GM19463 (cell line): ENCODE results near the gene CARD9.

Source experiments
- ATAC-seq: cut with Tn5 transposase; IDR thresholded peaks from one replicate; pipeline ENCODE4 v1.9.1; 2021; ENCODE audit warnings: mild to moderate bottlenecking, moderate library complexity; ENCODE audit not compliant: unreplicated experiment

CARD9 gene

DNA sequence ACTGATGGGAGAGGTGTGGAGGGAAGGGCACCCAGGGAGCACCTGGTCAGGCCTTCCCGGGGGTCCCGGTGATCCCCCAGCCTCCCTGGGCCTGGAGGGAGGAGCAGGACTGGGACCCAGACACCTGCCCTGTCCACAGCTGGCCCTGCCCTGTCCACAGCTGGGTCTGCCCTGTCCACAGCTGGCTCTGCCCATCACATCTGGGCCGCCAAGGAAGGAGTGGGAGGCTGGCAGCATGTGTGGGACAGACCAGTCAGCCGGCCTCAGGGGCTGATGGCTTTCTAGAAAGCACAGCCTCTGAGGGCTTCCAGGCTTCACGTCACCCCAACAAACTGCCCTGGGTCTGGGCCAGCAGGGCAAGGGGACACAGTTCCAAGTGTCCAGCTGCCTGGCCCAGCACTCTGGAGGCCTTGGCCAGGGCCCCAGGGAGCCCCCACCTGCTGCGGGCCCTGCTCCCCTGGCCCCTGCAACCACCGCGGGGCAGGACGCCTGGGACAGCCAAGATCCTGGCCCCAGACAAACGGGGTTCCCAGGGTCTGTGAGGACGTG, 22.1 kb downstream of the CARD9 start:
- ATAC-seq: no peak

DNA sequence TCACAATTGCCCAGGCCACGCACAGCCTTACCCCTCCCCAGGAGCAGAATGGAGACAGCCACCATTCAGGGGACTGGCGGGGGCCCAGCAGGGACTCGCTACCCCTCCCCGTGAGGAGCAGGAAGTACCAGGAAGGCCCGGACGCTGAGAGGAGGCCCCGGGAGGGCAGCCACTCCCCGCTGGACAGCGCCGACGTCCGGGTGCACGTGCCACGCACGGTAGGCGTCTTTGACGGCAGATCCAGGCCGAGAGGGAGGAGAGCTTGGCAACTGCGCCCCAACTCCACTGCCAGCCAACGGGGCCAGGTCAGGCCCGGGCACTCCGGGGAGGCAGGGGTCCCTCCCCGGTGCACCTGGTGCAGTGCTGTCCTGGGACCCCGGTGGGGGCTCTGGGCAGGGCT, 23.9 kb downstream of the CARD9 start:
- ATAC-seq: no peak

DNA sequence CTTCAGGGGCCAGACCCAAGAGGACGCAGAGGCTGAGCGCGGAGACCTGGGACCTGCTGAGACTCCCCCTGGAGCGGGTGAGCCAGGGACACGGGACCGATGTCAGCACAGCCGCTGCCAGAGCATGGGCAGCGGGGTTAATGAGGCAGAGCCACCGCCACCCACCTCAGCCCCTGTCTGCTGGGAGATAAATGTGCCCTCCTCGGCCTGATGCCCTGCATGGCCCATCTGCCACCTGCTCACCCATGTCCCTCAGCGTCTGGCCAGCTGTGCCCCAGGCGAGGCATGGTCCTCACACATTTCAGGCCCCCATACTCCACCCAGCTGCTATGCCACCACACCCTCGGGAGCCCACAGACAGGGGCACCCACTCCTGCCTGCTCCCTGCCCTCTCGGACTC, 24.8 kb downstream of the CARD9 start:
- ATAC-seq: no peak

DNA sequence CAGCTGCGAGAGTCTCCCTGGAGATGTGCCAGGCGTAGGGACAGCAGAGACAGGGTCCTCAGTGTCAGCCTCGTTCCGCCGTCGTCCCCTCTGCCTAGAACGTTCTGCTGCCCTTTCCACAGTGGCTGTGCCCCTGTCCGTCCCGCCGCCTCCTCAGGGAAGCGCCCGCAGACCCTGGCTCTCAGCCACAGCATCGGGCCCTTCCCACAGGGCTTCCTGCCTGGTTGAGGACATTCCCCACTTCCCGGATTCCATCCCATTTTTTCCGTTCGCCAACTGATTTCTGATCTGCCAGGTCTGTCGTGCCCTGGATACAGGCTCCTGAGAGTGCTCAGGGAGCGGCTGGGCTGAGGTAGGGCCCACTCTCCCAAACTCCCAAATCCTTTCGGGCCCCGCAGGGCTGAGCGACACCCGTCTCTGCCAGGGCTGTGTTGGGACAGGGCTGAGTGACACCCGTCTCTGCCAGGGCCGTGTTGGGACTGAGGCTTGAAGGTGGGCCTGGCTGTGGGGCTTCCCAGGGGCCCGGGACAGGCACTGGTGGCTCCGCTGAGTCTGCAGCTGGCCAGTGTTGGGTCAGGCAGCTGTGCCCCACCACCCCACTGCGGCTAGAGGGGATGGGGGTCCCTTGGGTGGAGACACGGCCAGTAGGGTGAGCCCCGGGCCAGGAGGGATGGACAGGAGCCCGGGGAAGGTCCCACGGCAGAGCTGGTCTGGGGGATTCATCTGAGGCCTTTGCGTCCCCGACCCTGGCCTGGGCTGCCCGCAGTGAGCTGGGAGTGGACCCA, 25.8 kb downstream of the CARD9 start:
- no peak for ATAC-seq

DNA sequence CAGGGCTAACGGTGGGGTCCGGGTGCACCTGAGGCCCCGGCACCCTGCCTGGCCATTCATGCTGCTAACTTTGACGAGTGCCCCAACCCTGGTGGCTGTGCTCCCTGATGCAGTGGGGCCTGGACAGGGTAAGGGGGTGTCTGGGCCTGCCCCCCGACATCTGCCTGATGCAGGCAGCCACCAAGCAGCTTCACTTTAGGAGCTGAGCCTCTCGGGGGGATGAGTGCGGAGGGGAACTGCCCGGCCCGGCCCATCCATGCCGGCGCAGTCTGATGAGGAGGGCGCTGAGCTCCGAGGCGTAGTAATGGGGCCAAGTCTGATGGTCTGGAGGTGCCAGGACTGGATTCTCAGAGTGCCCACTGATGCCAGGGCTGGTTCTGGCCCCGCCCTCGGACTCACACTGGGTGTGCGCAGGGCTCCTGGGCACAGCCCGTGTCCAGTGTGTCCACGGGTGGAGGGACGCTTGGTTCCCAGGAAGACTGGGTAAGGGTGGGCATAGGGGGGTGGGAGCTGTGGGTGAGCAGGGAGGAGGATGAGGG, 26.5 kb downstream of the CARD9 start:
- no peak for ATAC-seq

DNA sequence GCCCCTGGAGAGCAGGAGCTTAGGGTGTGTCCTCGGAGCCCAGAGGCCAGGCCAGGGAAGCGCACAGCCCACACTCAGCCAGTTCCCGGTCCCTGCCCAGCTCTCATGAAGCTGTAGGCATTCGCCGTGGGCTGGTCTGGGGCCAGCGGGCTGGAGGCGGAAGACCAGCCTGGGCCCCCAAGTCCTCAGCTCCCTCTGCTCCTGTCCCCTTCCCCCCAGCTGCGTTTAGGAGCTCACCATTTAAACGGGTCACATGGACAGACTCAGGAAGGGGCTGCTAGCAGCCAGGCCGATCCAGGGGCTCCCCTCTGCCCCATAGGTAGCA, 27.4 kb downstream of the CARD9 start:
- no peak for ATAC-seq

DNA sequence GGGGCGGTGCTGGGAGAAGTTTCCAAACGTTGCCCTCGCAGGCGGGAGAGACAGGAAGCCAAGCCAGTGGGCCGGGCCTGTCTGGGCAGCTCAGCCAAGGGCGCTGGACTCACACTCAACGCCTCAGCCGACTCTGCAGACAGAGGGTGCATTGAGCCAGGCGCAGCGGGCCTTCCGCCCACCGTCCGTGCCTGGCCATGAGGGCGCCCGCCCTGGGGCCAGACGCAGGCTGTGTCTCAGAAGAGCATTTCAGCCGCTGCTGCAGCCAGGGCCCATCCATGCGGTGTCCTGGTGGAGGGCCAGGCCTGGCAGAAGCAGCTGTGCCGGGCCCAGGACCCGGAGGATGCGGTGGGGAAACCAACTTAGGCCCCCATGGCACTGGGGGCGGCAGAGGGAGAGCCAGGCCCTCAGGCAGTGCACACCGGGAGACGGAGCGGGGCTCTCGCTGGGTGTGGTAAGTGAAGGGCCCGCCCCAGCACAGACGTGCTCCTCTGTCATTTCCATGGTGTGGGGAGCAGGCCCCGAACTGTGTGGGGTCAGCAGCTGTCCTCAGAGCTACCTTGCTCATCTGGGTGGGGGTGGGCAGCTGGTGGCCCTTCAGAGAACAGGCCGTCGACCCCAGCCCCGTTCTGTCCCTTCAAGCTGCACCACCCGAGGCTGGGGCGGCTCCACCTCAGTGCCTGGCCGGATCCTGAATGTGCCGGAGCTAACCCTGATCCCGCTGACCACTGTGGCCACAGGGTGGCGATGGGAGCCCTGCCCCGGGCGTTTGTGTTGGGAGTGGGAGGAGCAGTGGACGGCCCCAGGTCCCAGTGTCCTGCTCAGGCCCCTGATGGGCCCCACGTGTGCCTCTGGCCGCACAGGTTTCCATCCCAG, 27.9 kb downstream of the CARD9 start:
- no peak for ATAC-seq

DNA sequence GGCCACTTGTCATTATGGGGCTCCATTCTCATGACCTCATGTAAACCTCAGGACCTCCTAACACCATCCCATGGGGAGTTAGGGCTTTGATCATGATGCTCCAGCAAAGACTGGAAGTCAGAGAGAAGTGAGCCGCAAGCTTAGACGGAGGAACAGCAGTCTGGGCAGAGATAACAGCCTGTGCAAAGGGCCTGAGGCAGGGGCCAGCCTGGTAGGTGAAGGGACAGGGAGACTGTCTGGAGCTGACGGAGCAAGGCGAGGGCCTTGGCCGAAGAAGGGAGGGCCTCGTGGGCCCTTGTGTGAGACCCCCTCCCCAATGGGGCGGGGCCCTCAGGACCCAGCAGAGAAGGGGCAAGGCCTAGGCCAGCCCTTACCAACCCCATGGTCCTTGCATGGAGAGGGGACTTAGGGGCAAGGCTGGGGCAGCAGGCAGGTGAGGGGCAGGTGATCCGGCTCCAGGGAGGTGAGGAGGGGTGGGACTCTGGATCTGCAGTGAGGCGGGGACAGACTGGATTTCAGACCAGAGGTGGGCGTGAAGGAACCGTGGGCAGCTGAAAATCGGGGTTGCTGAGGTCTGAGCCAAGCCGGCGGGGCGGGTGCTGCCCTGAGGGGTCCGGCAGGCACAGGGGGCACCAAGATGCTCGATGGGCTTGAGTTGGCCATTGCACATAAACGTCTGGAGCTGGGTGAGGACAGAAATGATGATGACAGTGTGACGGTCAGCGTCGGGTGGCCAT, 28.8 kb downstream of the CARD9 start:
- no peak for ATAC-seq

DNA sequence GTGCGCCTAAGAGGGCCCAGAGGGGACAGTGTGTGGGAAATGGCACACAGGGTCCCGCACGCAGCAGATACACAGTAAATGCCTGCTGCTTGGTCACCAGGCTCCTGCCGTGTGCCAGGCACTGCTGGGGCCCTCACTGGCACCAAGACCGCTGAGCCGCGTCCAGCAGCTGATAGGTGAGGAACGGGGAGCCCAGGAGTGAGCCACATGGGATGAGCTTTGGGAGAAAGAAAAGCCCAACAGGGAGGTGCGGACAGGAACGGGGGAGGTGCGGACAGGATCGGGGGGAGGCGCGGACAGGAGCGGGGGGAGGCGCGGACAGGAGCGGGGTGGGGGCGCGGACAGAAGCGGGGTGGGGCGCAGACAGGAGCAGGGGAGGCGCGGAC, 29.6 kb downstream of the CARD9 start:
- ATAC-seq: no peak

DNA sequence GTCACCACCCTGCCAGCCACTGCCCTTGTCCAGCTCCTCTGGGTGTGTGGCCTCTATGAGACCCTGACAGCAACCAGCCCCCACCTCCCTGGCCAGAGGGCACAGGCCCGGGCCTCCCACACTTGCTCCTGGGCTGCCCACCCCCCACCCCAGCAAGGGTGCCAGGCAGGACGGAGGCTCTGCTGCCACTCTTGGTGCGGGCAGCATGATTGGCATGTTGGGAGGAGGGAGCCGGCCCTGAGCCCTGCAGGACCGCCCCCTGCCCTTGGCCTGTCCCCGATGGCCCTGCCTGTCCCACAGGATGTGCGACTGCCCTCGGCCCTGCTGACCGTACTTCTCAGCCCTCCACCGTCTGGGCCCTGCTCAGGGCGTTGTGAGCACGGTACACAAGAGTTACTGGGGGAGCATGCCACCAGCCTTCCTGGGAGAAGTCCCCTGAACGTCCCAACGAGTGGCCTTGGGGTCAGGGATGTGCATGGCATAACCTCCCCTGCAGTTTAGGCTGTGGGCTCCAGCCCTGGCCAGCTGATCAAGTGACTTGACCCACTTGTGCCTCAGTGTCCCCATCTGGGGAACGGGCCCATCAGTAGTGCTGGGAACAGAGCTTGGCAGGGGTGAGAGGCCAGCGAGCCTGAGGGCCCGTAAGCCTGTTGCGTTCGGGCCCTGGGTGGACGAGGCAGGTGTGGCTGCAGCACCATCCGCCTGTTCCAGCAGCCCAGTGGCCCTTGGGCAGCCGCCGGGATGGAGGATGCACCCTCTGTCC, 30.2 kb downstream of the CARD9 start:
- ATAC-seq: no peak

DNA sequence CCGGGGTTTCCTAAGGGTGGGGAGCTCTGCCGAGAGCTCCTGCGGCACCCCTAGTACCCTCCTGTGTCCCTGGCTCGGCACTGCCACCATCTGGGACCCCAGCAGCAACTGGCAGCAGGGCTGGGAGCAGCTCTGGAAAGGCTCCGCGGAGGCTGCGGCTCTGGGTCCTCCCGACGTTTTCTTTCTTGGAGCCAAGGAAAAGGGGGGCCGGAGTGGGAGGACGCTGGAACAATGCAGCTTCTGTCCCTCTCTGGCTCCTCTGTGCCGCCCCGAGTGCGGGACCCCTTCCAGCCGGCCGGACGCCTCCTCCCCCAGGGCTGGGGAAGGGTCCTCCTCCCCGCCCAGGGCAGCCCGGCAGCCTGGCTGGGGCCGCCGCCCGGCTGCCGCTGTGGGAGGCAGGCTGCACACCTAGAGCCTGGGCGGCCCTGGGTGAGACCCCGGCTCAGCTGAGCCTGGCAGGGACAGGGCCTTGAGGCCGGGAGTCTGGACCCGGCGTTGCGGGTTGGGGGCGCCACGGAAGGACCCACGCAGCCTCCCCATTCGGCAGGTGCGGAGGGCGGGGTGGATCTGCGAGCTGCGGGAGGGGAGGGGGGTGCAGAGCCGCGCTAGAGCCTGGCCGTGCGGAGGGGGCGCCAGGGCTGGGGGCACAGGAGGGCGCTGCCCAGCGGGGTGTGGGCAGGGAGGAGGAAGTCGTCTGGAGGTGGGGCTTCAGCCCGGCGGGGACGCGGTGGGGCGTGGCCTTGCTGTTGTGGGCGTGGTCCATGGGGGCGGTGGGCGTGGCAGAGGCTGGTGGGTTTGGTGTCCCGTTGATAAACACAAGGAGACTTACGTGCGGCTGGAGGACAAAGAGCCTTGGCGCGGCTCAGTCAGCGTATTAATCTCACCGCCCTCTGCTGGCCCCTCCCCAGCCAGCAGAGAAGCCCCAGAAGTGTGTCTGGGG, 31.0 kb downstream of the CARD9 start:
- ATAC-seq: no peak

DNA sequence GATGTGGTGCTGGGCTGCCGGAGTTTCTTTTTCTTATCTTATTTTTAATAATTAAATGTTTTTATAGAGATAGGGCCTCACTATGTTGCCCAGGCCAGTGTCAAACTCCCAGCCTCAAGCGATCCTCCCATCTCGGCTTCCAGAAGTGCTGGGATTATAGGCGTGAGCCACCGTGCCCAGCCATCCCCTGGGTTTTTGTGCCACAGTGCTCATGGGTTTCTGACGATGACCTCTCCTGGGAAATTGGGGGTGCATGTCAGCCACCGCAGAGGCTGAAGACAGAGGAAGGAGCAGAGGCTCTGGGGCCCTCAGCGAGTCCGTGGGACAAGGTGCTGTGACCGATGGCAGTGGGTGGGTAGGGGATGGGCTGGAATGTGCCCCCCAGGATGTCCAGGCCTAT, 31.7 kb downstream of the CARD9 start:
- no peak for ATAC-seq

DNA sequence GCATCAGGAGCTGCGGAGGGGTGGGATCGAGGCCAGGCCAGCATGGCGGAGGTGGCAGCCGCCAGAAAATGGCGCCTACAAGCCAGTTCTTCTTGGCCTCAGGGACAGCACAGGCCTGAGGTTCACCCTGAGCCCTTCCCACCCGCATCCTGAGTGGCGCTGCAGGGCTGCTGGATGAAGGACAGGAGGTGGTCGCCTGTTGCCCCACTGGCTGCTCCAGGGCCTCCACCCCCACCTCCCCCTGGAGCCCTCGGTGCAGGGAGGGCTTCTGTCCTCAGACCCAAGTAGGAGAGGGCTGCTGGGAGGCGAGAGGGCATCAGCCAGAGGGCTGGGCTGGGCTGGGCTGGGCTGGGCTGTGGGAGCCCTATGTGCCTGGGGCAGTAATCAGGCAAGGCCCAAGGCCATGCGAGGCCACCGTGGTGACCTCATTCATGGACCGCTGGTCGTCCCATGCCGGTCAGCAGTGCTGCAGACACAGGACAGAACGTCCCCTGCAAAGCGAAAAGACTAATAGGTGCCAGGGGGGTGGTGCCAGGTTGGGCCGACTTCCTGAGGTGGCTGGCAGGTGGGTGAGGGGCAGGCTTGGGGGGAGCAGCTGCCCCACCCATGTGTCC, 32.3 kb downstream of the CARD9 start:
- ATAC-seq: no peak

DNA sequence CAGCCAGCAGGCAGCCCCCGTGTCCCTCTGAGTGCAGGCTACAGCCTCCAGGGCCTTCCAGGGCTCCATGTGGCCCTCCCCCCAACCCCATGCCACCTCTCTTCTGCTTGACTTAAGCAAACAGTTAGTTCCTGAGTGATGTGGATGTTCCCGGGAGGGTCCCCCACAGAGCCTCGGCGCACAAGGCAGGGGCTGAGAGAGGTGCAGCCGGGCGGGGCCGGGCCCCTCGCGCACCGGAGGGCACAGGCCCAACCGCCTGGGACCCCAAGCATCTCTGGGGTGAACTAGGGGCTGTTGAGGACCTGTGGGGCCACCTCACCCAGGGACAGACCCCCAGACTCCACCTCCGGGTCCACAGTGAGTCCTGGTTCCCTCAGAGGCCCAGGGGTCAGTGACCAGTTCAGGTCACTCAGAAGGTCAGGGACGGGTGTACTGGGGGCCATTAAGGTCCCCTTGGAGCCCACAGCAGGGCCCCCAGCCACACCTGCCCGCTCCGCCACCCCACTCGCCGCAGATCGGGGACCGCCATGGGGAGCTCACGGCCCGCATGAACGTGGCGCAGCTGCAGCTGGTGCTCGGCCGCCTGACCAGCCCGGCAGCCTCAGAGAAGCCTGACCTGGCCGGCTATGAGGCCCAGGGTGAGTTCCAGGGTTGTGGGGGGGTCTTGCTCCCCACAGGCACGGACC, 33.0 kb downstream of the CARD9 start:
- ATAC-seq: no peak

DNA sequence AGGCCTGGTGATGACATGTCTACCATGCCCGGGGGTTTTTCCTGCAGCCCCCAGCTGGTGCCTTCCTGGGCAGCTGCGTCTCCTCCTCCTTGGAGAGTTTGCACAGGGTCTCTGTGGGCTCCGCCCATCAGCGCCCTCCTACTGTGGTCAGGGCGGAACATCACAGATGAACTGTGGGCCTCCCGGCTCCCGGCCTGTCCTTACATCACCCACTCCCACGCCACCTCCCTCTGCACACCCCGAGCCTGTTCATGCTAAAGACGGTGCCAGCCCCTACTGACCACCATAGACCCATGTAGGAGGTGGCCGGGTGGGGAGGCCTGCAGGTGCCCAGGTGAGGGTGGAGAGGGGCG, 33.5 kb downstream of the CARD9 start:
- no peak for ATAC-seq

DNA sequence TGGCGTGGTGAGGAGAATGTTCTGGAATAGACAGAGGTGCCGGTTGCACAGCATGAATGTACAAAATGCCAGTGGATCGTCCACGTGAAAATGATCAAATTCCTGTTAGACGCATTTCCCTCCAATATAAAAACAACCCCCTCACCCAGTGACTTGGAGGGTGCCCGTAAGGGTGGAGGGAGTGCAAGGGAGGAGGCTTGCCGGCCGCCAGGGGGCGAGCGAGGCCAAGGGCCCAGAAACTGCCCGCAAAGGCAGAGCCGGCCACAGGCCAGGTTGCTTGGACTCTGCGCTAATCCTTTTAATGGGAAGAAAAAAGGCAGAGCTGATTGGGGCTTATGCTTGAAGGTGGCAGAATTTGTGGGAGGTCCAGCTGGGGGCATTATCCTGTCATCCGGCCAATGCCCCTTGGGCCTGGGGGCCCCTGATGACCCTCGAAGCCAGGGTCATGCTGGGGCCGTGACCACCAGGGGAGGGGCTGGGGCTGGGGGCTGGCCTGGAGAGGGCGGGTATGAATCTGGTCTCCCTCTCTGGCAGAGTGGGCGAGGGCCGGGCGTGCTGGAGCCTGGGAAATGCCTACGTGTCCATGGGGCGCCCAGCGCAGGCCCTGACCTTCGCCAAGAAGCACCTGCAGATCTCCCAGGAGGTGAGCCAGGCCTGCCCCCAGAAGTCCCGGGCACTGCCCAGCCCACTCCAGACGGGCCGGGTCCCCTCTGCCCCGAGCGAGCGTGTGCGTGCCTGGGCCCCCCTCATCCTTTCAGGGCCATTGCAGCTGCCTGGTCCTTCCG, 34.1 kb downstream of the CARD9 start:
- no peak for ATAC-seq

DNA sequence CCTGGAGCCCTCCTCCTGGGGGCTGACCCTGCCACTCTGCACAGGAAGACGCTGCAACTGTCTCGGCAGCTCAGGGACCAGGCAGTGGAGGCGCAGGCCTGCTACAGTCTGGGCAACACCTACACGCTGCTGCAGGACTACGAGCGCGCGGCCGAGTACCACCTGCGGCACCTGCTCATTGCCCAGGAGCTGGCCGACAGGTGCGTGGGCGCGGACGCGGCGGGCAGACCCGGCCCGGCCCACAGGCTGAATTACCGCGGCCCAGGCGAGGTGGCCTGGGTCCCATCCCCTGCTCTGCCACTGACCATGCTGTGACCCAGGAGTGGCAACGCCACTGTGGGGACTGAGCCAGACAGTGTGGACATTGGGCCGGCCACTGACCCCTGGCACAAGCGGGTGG, 35.0 kb downstream of the CARD9 start:
- ATAC-seq: no peak
